GM18867 (cell line): Measurements from ENCODE around the gene CCDC15.
A peak's percentile ranks its signal among the peaks of the same experiment; 100 is the strongest.
"Not testable (repeated sequence)": the region's sequence is repeated elsewhere in the genome, so short reads cannot be mapped to it uniquely, and the experiment has no call there.

Source experiments
- ATAC-seq: cut with Tn5 transposase; IDR thresholded peaks from one replicate; pipeline ENCODE4 v1.9.1; 2021; ENCODE audit warnings: mild to moderate bottlenecking, moderate library complexity; ENCODE audit not compliant: unreplicated experiment

The CCDC15 gene

GRCh38 chr11:124987096-124987495 is 33.1 kb downstream of the CCDC15 start:
- ATAC-seq = no peak

GRCh38 chr11:124988063-124988462 is 34.1 kb downstream of the CCDC15 start:
- no peak for ATAC-seq

- ATAC-seq = no peak
Measured at GRCh38 chr11:125001079-125001778, 47.2 kb downstream of the CCDC15 start.

- ATAC-seq = no peak
Measured at GRCh38 chr11:125001849-125002248, 47.8 kb downstream of the CCDC15 start.

GRCh38 chr11:125005491-125005890 is 51.5 kb downstream of the CCDC15 start:
- no peak for ATAC-seq

- no peak for ATAC-seq
Measured at GRCh38 chr11:125016413-125016812, 62.4 kb downstream of the CCDC15 start.

GRCh38 chr11:125020342-125020741 is 66.3 kb downstream of the CCDC15 start:
- no peak for ATAC-seq

GRCh38 chr11:125022551-125022950 is 68.5 kb downstream of the CCDC15 start:
- ATAC-seq = no peak

- ATAC-seq = no peak
Measured at GRCh38 chr11:125025968-125026367, 72.0 kb downstream of the CCDC15 start.

- not testable (repeated sequence) for ATAC-seq
Measured at GRCh38 chr11:125029431-125029830, 75.4 kb downstream of the CCDC15 start.

GRCh38 chr11:125036933-125037332 is 82.9 kb downstream of the CCDC15 start:
- ATAC-seq = no peak

- no peak for ATAC-seq
Measured at GRCh38 chr11:125049164-125049792, 95.3 kb downstream of the CCDC15 start.

GRCh38 chr11:125052047-125052446 is 98.0 kb downstream of the CCDC15 start:
- no peak for ATAC-seq

GRCh38 chr11:125053167-125053566 is 99.2 kb downstream of the CCDC15 start:
- no peak for ATAC-seq

GRCh38 chr11:125055107-125055715 is 101.2 kb downstream of the CCDC15 start:
- ATAC-seq = no peak

- ATAC-seq = not testable (repeated sequence)
Measured at GRCh38 chr11:125056111-125056510, 102.1 kb downstream of the CCDC15 start.

- ATAC-seq = no peak
Measured at GRCh38 chr11:125056931-125057692, 103.1 kb downstream of the CCDC15 start.

GRCh38 chr11:125057693-125058016 is 103.7 kb downstream of the CCDC15 start:
- no peak for ATAC-seq

GRCh38 chr11:125061281-125061680 is 107.3 kb downstream of the CCDC15 start:
- ATAC-seq = no peak

- ATAC-seq = no peak
Measured at GRCh38 chr11:125062218-125062930, 108.4 kb downstream of the CCDC15 start.

- ATAC-seq = peak; percentile 94
Measured at GRCh38 chr11:125062931-125063428, 109.0 kb downstream of the CCDC15 start, which contains the start of gene SLC37A2. Gene SLC37A2 (plus strand): TSS chr11:125063305. CDS start chr11:125063368, 63 bp downstream.
